Glutamatergic neuron (in vitro differentiated cells): ENCODE data around the gene OR10G2. TPM values are rescaled to one million over a fixed set of nuclear protein-coding genes. Genes with fewer than 3 reads are reported as not detected.

Experiments used
- DNase-seq: peaks from one replicate; pipeline ENCODE4 v3.0.0; 2022
- H3K27ac Mint-ChIP-seq: one replicate; pipeline ENCODE4 v1.8.0; 2020; ENCODE audit warnings: mild to moderate bottlenecking, mixed read lengths, inconsistent platforms; ENCODE audit not compliant: unreplicated experiment
- H3K27me3 Mint-ChIP-seq: one replicate; pipeline ENCODE4 v1.8.0; 2020; ENCODE audit warnings: mild to moderate bottlenecking, moderate library complexity, mixed read lengths, inconsistent platforms; ENCODE audit not compliant: unreplicated experiment
- H3K36me3 Mint-ChIP-seq: one replicate; pipeline ENCODE4 v1.8.0; 2020; ENCODE audit warnings: mild to moderate bottlenecking, mixed read lengths, inconsistent platforms; ENCODE audit not compliant: unreplicated experiment
- H3K4me1 Mint-ChIP-seq: one replicate; pipeline ENCODE4 v1.8.0; 2020; ENCODE audit warnings: mild to moderate bottlenecking, low read depth, mixed read lengths, inconsistent platforms; ENCODE audit not compliant: unreplicated experiment
- H3K4me3 Mint-ChIP-seq: one replicate; pipeline ENCODE4 v1.8.0; 2020; ENCODE audit warnings: mild to moderate bottlenecking, mixed read lengths, inconsistent platforms; ENCODE audit not compliant: unreplicated experiment
- H3K9me3 Mint-ChIP-seq: one replicate; pipeline ENCODE4 v1.8.0; 2020; ENCODE audit warnings: mild to moderate bottlenecking, moderate library complexity, mixed read lengths, inconsistent platforms; ENCODE audit not compliant: unreplicated experiment
- CTCF ChIP-seq: fragments of 200-600 bp; sonication (generic); IDR thresholded peaks from one replicate; pipeline ENCODE4 v1.5.0; 2021; ENCODE audit not compliant: partially characterized antibody, unreplicated experiment
- long read RNA-seq: library from polyadenylated mRNA; unstranded; transcript quantifications from one replicate; pipeline ENCODE4 v2.0.0, GENCODE V29; 2020; ENCODE audit not compliant: unreplicated experiment
- total RNA-seq: library from RNA; stranded (reverse); fragmentation: NEBNext Ultra II Directional; extraction: Animal tissue kit (Norgen Biotek cat#: 25700); gene quantifications from one replicate; pipeline ENCODE4 v1.2.1, GENCODE V29; 2021; ENCODE audit not compliant: unreplicated experiment

Gene OR10G2
- not detected for total RNA-seq
- long read RNA-seq = 0 reads

- H3K36me3 Mint-ChIP-seq = no peaks in the 10 kb centered on the region
- no peaks in the 10 kb centered on the region for H3K4me1 Mint-ChIP-seq
- TF ChIP-seq CTCF = no peak
- no peaks in the 10 kb centered on the region for H3K27me3 Mint-ChIP-seq
- H3K9me3 Mint-ChIP-seq = no peaks in the 10 kb centered on the region
- no peak within 1 kb of the TSS for H3K4me3 Mint-ChIP-seq
- H3K27ac Mint-ChIP-seq = no peak within 1 kb of the TSS
- no peak for DNase-seq
These were observed at the start of gene OR10G2 for GRCh38 chr14:21634840-21635239. Gene OR10G2, minus strand, starts transcription at chr14:21634940. Its CDS starts 98 bp downstream, at chr14:21634842.

- H3K4me3 Mint-ChIP-seq = no peak overlapping the region
- peaks cover 2% of the 10 kb centered on the region for H3K27me3 Mint-ChIP-seq
- H3K36me3 Mint-ChIP-seq = no peaks in the 10 kb centered on the region
- no peak for DNase-seq
- TF ChIP-seq CTCF = no peak
- no peaks in the 10 kb centered on the region for H3K4me1 Mint-ChIP-seq
- H3K27ac Mint-ChIP-seq = no peak overlapping the region
- peaks cover 2% of the 10 kb centered on the region for H3K9me3 Mint-ChIP-seq
These were observed 45.3 kb upstream of the OR10G2 start for GRCh38 chr14:21680072-21680471.

GRCh38 chr14:21675566-21675965 is 40.8 kb upstream of the OR10G2 start:
- Mint-ChIP-seq H3K9me3 (no peaks in the 10 kb centered on the region), H3K4me1 (no peaks in the 10 kb centered on the region), H3K27me3 (no peaks in the 10 kb centered on the region), H3K27ac (no peak overlapping the region), H3K36me3 (no peaks in the 10 kb centered on the region), H3K4me3 (no peak overlapping the region)
- no peak for TF ChIP-seq CTCF
- DNase-seq = no peak

- no peak for TF ChIP-seq CTCF
- Mint-ChIP-seq H3K4me3 (no peak within 1 kb of the TSS), H3K36me3 (no peaks in the 10 kb centered on the region), H3K27ac (no peak within 1 kb of the TSS), H3K4me1 (no peaks in the 10 kb centered on the region), H3K27me3 (no peaks in the 10 kb centered on the region), H3K9me3 (no peaks in the 10 kb centered on the region)
- no peak for DNase-seq
These were observed 39.0 kb upstream of the OR10G2 start, which contains the start of gene OR4E1 for GRCh38 chr14:21673718-21674117. Gene OR4E1, minus strand, starts transcription at chr14:21673818. Its CDS starts 2,883 bp downstream, at chr14:21670935.

GRCh38 chr14:21672116-21672515 is 37.4 kb upstream of the OR10G2 start:
- no peak for TF ChIP-seq CTCF
- Mint-ChIP-seq H3K4me1 (no peaks in the 10 kb centered on the region), H3K27ac (no peak overlapping the region), H3K27me3 (no peaks in the 10 kb centered on the region), H3K9me3 (no peaks in the 10 kb centered on the region), H3K36me3 (no peaks in the 10 kb centered on the region), H3K4me3 (no peak overlapping the region)
- no peak for DNase-seq
